GM19395 (cell line): ENCODE measurements around the gene RNASE9.
"Not testable (repeated sequence)": the region's sequence is repeated elsewhere in the genome, so short reads cannot be mapped to it uniquely, and the experiment has no call there.

Experiments
- ATAC-seq: cut with Tn5 transposase; IDR thresholded peaks from one replicate; pipeline ENCODE4 v1.9.1; 2021; ENCODE audit warnings: mild to moderate bottlenecking, moderate library complexity; ENCODE audit not compliant: unreplicated experiment

RNASE9 gene

GRCh38 chr14:20560961-20561360 lies at the start of gene RNASE9:
Gene RNASE9 (minus strand): TSS chr14:20561047.
- no peak for ATAC-seq

GRCh38 chr14:20610002-20610765 lies 49.3 kb upstream of the RNASE9 start:
- ATAC-seq = no peak

- ATAC-seq = peak; percentile 21
Observed at GRCh38 chr14:20609215-20610001, 48.6 kb upstream of the RNASE9 start.

GRCh38 chr14:20608383-20609110 lies 47.7 kb upstream of the RNASE9 start:
- ATAC-seq = no peak

- no peak for ATAC-seq
Observed at GRCh38 chr14:20607617-20608016, 46.8 kb upstream of the RNASE9 start.

GRCh38 chr14:20606902-20607242 lies 46.0 kb upstream of the RNASE9 start:
- no peak for ATAC-seq

GRCh38 chr14:20606190-20606901 lies 45.5 kb upstream of the RNASE9 start:
- no peak for ATAC-seq

- ATAC-seq = no peak
Observed at GRCh38 chr14:20603813-20604690, 43.2 kb upstream of the RNASE9 start.

GRCh38 chr14:20602583-20602982 lies 41.7 kb upstream of the RNASE9 start:
- no peak for ATAC-seq

GRCh38 chr14:20601522-20601921 lies 40.7 kb upstream of the RNASE9 start:
- ATAC-seq = no peak

GRCh38 chr14:20597108-20597507 lies 36.3 kb upstream of the RNASE9 start:
- no peak for ATAC-seq

- not testable (repeated sequence) for ATAC-seq
Observed at GRCh38 chr14:20595726-20596125, 34.9 kb upstream of the RNASE9 start.

GRCh38 chr14:20592574-20592973 lies 31.7 kb upstream of the RNASE9 start:
- no peak for ATAC-seq

GRCh38 chr14:20591235-20591634 lies 30.4 kb upstream of the RNASE9 start, which contains the start of gene RNASE12:
Gene RNASE12 (minus strand): TSS chr14:20591376. CDS start chr14:20590723, 653 bp downstream.
- no peak for ATAC-seq

GRCh38 chr14:20587489-20588154 lies 26.8 kb upstream of the RNASE9 start, which contains the start of gene RNASE11:
Gene RNASE11 (minus strand): TSS chr14:20588001.
- no peak for ATAC-seq

- ATAC-seq = no peak
Observed at GRCh38 chr14:20583908-20584307, 23.1 kb upstream of the RNASE9 start.

GRCh38 chr14:20583142-20583541 lies 22.3 kb upstream of the RNASE9 start:
- no peak for ATAC-seq

- ATAC-seq = no peak
Observed at GRCh38 chr14:20580242-20580641, 19.4 kb upstream of the RNASE9 start.

GRCh38 chr14:20578784-20579502 lies 18.1 kb upstream of the RNASE9 start:
- ATAC-seq = no peak
